SK-N-SH treated with all-trans-retinoic acid at 6 μM for 48 hours (cell line): ENCODE results near the gene DHX8.

Experiments
- ATAC-seq: fragments of 200-7000 bp; cut with Tn5 transposase; 3 replicates; pipeline ENCODE4 v1.9.1; 2020; ENCODE audit warnings: mild to moderate bottlenecking, moderate library complexity
- ARNTL ChIP-seq: fragments of 450-650 bp; formaldehyde crosslinking; IDR thresholded peaks from 2 replicates; pipeline ENCODE4 v1.5.0; 2020; ENCODE audit warnings: low read depth, mild to moderate bottlenecking, moderate library complexity, borderline replicate concordance
- BACH2 ChIP-seq: fragments of 250-450 bp; sonication (Bioruptor Pico); IDR thresholded peaks from 2 replicates; pipeline ENCODE4 v1.9.0; 2021; ENCODE audit warnings: mild to moderate bottlenecking, borderline replicate concordance
- CREB5 ChIP-seq: fragments of 250-450 bp; sonication (Bioruptor Pico); IDR thresholded peaks from 2 replicates; pipeline ENCODE4 v1.5.1; 2020; ENCODE audit warnings: low read depth, mild to moderate bottlenecking, moderate library complexity
- CSDC2 ChIP-seq: fragments of 250-450 bp; sonication (Bioruptor Pico); IDR thresholded peaks from 2 replicates; pipeline ENCODE4 v1.5.0; 2020; ENCODE audit warnings: mild to moderate bottlenecking, moderate library complexity
- CSRNP3 ChIP-seq: fragments of 250-450 bp; sonication (Bioruptor Pico); IDR thresholded peaks from 2 replicates; pipeline ENCODE4 v1.5.1; 2021; ENCODE audit warnings: mild to moderate bottlenecking, moderate library complexity
- ESRRG ChIP-seq: fragments of 250-450 bp; sonication (Bioruptor Pico); IDR thresholded peaks from 2 replicates; pipeline ENCODE4 v1.6.1; 2021; ENCODE audit warnings: mild to moderate bottlenecking
- GLIS3 ChIP-seq: fragments of 250-450 bp; sonication (Bioruptor Pico); IDR thresholded peaks from 2 replicates; pipeline ENCODE4 v1.5.0; 2020; ENCODE audit warnings: mild to moderate bottlenecking, moderate library complexity
- ISL1 ChIP-seq: fragments of 250-450 bp; sonication (Bioruptor Pico); IDR thresholded peaks from 2 replicates; pipeline ENCODE4 v2.1.2; 2022; ENCODE audit warnings: mild to moderate bottlenecking, moderate library complexity
- OSR1 ChIP-seq: fragments of 250-450 bp; sonication (Bioruptor Pico); IDR thresholded peaks from 2 replicates; pipeline ENCODE4 v1.8.0; 2022; ENCODE audit warnings: moderate library complexity, mild to moderate bottlenecking, inconsistent platforms
- PPARA ChIP-seq: fragments of 250-450 bp; sonication (Bioruptor Pico); IDR thresholded peaks from 2 replicates; pipeline ENCODE4 v1.5.0; 2020; ENCODE audit warnings: mild to moderate bottlenecking, borderline replicate concordance
- RARB ChIP-seq: fragments of 250-450 bp; sonication (Bioruptor Pico); IDR thresholded peaks from 2 replicates; pipeline ENCODE4 v1.8.0; 2021; ENCODE audit warnings: mild to moderate bottlenecking, moderate library complexity
- SNAI2 ChIP-seq: fragments of 250-450 bp; sonication (Bioruptor Pico); IDR thresholded peaks from 2 replicates; pipeline ENCODE4 v1.5.0; 2020; ENCODE audit warnings: mild to moderate bottlenecking, moderate library complexity
- TOX ChIP-seq: fragments of 250-450 bp; sonication (Bioruptor Pico); IDR thresholded peaks from 2 replicates; pipeline ENCODE4 v1.8.0; 2021; ENCODE audit warnings: mild to moderate bottlenecking, moderate library complexity, borderline replicate concordance
- ZC3H10 ChIP-seq: fragments of 250-450 bp; sonication (Bioruptor Pico); IDR thresholded peaks from 2 replicates; pipeline ENCODE4 v1.5.1; 2021; ENCODE audit warnings: mild to moderate bottlenecking, moderate library complexity
- ZFP30 ChIP-seq: fragments of 450-650 bp; formaldehyde crosslinking; IDR thresholded peaks from 2 replicates; pipeline ENCODE4 v1.5.0; 2022; ENCODE audit warnings: mild to moderate bottlenecking, moderate library complexity
- ZNF565 ChIP-seq: fragments of 450-650 bp; formaldehyde crosslinking; conservative IDR thresholded peaks from 2 replicates; pipeline ENCODE4 v1.5.0; 2020; ENCODE audit warnings: low read depth, mild to moderate bottlenecking, moderate library complexity
- ZNF70 ChIP-seq: fragments of 450-650 bp; formaldehyde crosslinking; IDR thresholded peaks from 2 replicates; pipeline ENCODE4 v1.5.0; 2020; ENCODE audit warnings: mild to moderate bottlenecking, moderate library complexity
- ZNF8 ChIP-seq: fragments of 450-650 bp; formaldehyde crosslinking; IDR thresholded peaks from 2 replicates; pipeline ENCODE4 v1.5.0; 2020; ENCODE audit warnings: mild to moderate bottlenecking, moderate library complexity
- TF ChIP-seq, protein P1 (sequence below): fragments of 250-450 bp; sonication (Bioruptor Pico); IDR thresholded peaks from 2 replicates; pipeline ENCODE4 v1.5.0; 2020; ENCODE audit warnings: mild to moderate bottlenecking, moderate library complexity
- TF ChIP-seq, protein P2 (sequence below): fragments of 250-450 bp; sonication (Bioruptor Pico); IDR thresholded peaks from 2 replicates; pipeline ENCODE4 v1.8.0; 2021; ENCODE audit warnings: low read depth, mild to moderate bottlenecking, moderate library complexity, borderline replicate concordance

Gene DHX8

DNA sequence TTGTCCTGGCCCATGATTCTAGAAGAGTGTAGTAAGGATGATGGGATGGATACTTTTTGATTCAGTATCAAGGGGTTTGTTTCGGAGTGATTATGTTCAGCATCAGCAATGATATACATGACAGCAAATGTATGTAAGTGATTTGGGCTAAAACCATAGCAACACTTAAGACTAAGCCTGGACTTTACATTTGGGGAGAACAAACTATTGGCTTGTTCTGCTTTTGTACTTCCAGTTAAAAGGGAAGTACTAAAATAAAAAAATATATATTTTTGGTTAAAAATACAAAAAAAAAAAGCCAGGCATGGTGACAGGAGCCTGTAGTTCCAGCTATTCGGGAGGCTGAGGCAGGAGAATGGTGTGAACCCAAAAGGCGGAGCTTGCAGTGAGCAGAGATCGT is 20.5 kb upstream of the DHX8 start:
- ATAC-seq, result no peak

GRCh38 chr17:43464046-43464445 is 19.7 kb upstream of the DHX8 start:
- ATAC-seq, result no peak
- TF ChIP-seq ZFP30, result no peak
- TF ChIP-seq, protein P1, sequence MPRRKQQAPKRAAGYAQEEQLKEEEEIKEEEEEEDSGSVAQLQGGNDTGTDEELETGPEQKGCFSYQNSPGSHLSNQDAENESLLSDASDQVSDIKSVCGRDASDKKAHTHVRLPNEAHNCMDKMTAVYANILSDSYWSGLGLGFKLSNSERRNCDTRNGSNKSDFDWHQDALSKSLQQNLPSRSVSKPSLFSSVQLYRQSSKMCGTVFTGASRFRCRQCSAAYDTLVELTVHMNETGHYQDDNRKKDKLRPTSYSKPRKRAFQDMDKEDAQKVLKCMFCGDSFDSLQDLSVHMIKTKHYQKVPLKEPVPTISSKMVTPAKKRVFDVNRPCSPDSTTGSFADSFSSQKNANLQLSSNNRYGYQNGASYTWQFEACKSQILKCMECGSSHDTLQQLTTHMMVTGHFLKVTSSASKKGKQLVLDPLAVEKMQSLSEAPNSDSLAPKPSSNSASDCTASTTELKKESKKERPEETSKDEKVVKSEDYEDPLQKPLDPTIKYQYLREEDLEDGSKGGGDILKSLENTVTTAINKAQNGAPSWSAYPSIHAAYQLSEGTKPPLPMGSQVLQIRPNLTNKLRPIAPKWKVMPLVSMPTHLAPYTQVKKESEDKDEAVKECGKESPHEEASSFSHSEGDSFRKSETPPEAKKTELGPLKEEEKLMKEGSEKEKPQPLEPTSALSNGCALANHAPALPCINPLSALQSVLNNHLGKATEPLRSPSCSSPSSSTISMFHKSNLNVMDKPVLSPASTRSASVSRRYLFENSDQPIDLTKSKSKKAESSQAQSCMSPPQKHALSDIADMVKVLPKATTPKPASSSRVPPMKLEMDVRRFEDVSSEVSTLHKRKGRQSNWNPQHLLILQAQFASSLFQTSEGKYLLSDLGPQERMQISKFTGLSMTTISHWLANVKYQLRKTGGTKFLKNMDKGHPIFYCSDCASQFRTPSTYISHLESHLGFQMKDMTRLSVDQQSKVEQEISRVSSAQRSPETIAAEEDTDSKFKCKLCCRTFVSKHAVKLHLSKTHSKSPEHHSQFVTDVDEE (CRISPR knock-in tag), result no peak
- no peak for TF ChIP-seq CREB5 (CRISPR knock-in tag)
- TF ChIP-seq CSDC2 (CRISPR knock-in tag), result no peak
- TF ChIP-seq CSRNP3 (CRISPR knock-in tag), result no peak
- no peak for TF ChIP-seq ZNF565 (CRISPR knock-in tag)
- TF ChIP-seq PPARA, result no peak
- TF ChIP-seq GLIS3 (CRISPR knock-in tag), result no peak
- no peak for TF ChIP-seq ARNTL (CRISPR knock-in tag)
- TF ChIP-seq BACH2 (CRISPR knock-in tag), result no peak
- TF ChIP-seq TOX (CRISPR knock-in tag), result no peak
- TF ChIP-seq RARB, result no peak
- TF ChIP-seq ZNF8 (CRISPR knock-in tag), result no peak

More for the DNA sequence above, 20.5 kb upstream of the DHX8 start:
- TF ChIP-seq TOX (CRISPR knock-in tag), result no peak
- no peak for TF ChIP-seq ZFP30
- TF ChIP-seq SNAI2 (CRISPR knock-in tag), result no peak

DNA sequence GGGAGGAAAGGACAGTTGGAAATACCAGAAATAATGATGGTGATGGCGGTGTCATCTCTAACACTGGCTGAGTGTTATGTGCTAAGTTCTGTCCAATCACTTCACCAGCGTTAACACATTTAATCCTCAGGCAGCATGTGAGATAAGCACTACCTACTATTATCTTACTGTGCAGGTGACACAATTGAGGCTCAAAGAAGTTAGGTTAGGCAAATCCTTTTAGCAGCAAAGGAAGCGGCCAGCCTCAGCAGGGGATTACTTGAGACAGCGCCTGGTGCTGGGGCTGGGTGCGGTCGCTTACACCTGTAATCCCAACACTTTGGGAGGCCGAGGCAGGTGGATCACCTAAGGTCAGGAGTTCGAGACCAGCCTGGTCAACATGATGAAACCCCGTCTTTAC is 18.7 kb upstream of the DHX8 start:
- ATAC-seq, result no peak

DNA sequence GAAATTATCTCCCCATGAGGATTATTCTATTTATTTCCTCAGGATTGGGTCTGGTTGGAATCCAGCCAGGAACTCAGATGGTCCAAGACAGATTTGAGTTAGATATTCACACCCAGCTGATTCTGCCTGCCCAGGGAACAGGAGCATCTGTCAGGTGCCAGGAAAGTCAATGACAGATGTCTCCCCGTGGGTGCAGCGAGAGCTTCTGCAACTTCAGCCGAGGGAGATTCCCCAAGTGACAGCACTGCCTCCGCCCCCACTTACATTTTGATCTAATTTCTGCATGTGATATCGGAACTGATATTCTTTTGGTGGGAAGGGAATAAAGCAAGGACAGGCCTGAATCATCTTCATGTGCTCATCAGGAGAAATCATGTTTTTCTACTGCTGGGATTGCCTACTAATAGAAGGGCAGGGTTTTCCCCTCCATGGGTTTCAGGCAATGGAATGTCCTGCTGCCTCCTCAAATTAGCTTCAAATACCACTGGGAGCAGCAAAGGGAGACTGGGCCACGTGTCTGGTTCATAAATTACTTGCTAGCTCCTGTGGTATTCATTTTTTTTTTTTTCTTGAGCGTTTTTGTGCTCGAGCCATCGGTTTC is 15.7 kb upstream of the DHX8 start:
- peak; percentile 95 for ATAC-seq
- TF ChIP-seq ESRRG (CRISPR knock-in tag), result no peak
- no peak for TF ChIP-seq ARNTL (CRISPR knock-in tag)
- TF ChIP-seq, protein P1 (CRISPR knock-in tag), result no peak
- TF ChIP-seq ZNF565 (CRISPR knock-in tag), result no peak
- no peak for TF ChIP-seq ZNF70 (CRISPR knock-in tag)
- no peak for TF ChIP-seq ZFP30
- TF ChIP-seq CSRNP3 (CRISPR knock-in tag), result no peak
- TF ChIP-seq ZC3H10 (CRISPR knock-in tag), result no peak
- no peak for TF ChIP-seq PPARA
- no peak for TF ChIP-seq GLIS3 (CRISPR knock-in tag)
- no peak for TF ChIP-seq TOX (CRISPR knock-in tag)
- no peak for TF ChIP-seq ZNF8 (CRISPR knock-in tag)
- TF ChIP-seq BACH2 (CRISPR knock-in tag), result no peak

More for the DNA sequence above, 18.7 kb upstream of the DHX8 start:
- TF ChIP-seq ZNF8 (CRISPR knock-in tag), result no peak
- TF ChIP-seq, protein P2, sequence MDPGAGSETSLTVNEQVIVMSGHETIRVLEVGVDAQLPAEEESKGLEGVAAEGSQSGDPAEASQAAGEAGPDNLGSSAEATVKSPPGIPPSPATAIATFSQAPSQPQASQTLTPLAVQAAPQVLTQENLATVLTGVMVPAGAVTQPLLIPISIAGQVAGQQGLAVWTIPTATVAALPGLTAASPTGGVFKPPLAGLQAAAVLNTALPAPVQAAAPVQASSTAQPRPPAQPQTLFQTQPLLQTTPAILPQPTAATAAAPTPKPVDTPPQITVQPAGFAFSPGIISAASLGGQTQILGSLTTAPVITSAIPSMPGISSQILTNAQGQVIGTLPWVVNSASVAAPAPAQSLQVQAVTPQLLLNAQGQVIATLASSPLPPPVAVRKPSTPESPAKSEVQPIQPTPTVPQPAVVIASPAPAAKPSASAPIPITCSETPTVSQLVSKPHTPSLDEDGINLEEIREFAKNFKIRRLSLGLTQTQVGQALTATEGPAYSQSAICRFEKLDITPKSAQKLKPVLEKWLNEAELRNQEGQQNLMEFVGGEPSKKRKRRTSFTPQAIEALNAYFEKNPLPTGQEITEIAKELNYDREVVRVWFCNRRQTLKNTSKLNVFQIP (CRISPR knock-in tag), result no peak
- no peak for TF ChIP-seq CREB5 (CRISPR knock-in tag)
- no peak for TF ChIP-seq PPARA
- TF ChIP-seq ISL1, result no peak
- no peak for TF ChIP-seq OSR1 (CRISPR knock-in tag)
- no peak for TF ChIP-seq SNAI2 (CRISPR knock-in tag)
- TF ChIP-seq, all 23 proteins: peak for 0
